Thyroid gland (tissue), 4 donors: ENCODE results near the gene KRTAP1-3. TPM values are rescaled to one million over a fixed set of nuclear protein-coding genes. Genes with fewer than 3 reads are reported as not detected.

Experiments
- DNase-seq, 2 donors: peaks; one replicate each; pipeline ENCODE4 v3.0.0-alpha.2; 2019
- H3K27ac ChIP-seq, 3 donors: fragments of 200-600 bp; sonication (generic); 1 replicate in 2 of 3; 2 replicates in 1 of 3; pipeline ENCODE4 v1.5.1; 2016 to 2019; ENCODE audit warnings: mild to moderate bottlenecking in 1 of 3, moderate library complexity in 1 of 3
- H3K27me3 ChIP-seq: fragments of 200-600 bp; sonication (generic); one replicate; pipeline ENCODE4 v1.5.1; 2019
- H3K36me3 ChIP-seq, 2 donors: fragments of 200-600 bp; sonication (generic); one replicate each; pipeline ENCODE4 v1.5.1; 2016 to 2019
- H3K4me1 ChIP-seq, 2 donors: fragments of 200-600 bp; sonication (generic); one replicate each; pipeline ENCODE4 v1.5.1; 2017 to 2019
- H3K4me3 ChIP-seq, 3 donors: fragments of 200-600 bp; sonication (generic); replicated peaks in 1 of 3; 1 replicate in 2 of 3; 2 replicates in 1 of 3; pipeline ENCODE4 v1.5.1; 2016; ENCODE audit warnings: mild to moderate bottlenecking in 1 of 3
- H3K9me3 ChIP-seq: fragments of 200-600 bp; sonication (generic); one replicate; pipeline ENCODE4 v1.5.1; 2017
- CTCF ChIP-seq, 6 experiments: fragments of 200-600 bp in 3 of 6; fragments of 450-650 bp in 3 of 6; sonication (generic) in 3 of 6; IDR thresholded peaks; one replicate each; pipeline ENCODE4 v1.5.1; 2016 to 2019; ENCODE audit warnings: antibody characterized with exemption in 6 of 6, mild to moderate bottlenecking in 2 of 6, inconsistent platforms in 1 of 6, moderate library complexity in 1 of 6
- POLR2A ChIP-seq, 2 donors: fragments of 450-650 bp; IDR thresholded peaks; one replicate each; pipeline ENCODE4 v1.6.1; 2017; ENCODE audit warnings: antibody characterized with exemption in 2 of 2, mild to moderate bottlenecking in 2 of 2, moderate library complexity in 1 of 2
- WGBS, 2 donors: methylation state at CpG; one replicate each; pipeline ENCODE4 v1.1.5; 2017; 5-methylcytosine and 5-hydroxymethylcytosine counted together
- intact Hi-C: fragments of 100-400 bp; cut with DNase I; formaldehyde crosslinking; loops from one replicate; pipeline ENCODE4 v1.15.1; 2023
- total RNA-seq, 4 donors: library from RNA; depleted of rRNA; stranded (reverse); fragments of >200 nt; gene quantifications; one replicate each; pipeline ENCODE4 v1.2.3, GENCODE V29; 2016

KRTAP1-3 gene
- total RNA-seq, 4 donors from 2014 or later: not detected

- Histone ChIP-seq H3K27me3 (no peaks in the 10 kb centered on the region), H3K9me3 (no peaks in the 10 kb centered on the region), H3K4me1 (no peaks in the 10 kb centered on the region), H3K4me3 (no peak overlapping the region), H3K27ac (no peak overlapping the region), H3K36me3 (no peaks in the 10 kb centered on the region)
- intact Hi-C loops: no loop called here
- 73 to 78% methylated on average over 6 of the region's 6 CpGs for WGBS, 2 donors
- no peak for DNase-seq
- no peak for TF ChIP-seq POLR2A (IDR thresholded peaks at IDR 0.05)
- TF ChIP-seq CTCF (IDR thresholded peaks at IDR 0.05): no peak
Measured at GRCh38 chr17:41012326-41013120, 22.2 kb downstream of the KRTAP1-3 start.

DNA sequence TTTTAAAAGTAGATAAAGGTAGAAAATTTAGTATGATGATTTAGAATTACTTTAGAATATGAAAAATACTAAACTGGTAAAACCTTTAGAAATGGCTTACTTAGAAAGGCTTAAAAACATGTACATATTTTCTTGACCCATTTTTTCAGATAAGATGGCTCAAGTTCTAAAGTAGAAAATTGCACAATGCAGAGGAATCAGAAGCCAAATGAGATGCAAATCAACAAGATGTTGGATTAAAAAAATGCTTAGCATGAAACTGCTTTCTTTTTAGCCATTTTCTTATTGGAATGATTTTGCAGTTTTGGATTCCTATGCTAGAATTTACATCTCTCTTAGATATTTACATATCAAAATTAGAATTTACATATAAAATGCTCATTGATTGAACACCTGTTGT, 24.2 kb downstream of the KRTAP1-3 start:
- intact Hi-C loops: no loop called here
- no peak for TF ChIP-seq CTCF (IDR thresholded peaks at IDR 0.05)
- no peak for TF ChIP-seq POLR2A (IDR thresholded peaks at IDR 0.05)
- no peaks in the 10 kb centered on the region for H3K9me3 ChIP-seq
- no peaks in the 10 kb centered on the region for H3K4me1 ChIP-seq
- no peak overlapping the region for H3K27ac ChIP-seq
- H3K27me3 ChIP-seq: no peaks in the 10 kb centered on the region
- H3K4me3 ChIP-seq: no peak overlapping the region
- no peaks in the 10 kb centered on the region for H3K36me3 ChIP-seq
- no peak for DNase-seq

DNA sequence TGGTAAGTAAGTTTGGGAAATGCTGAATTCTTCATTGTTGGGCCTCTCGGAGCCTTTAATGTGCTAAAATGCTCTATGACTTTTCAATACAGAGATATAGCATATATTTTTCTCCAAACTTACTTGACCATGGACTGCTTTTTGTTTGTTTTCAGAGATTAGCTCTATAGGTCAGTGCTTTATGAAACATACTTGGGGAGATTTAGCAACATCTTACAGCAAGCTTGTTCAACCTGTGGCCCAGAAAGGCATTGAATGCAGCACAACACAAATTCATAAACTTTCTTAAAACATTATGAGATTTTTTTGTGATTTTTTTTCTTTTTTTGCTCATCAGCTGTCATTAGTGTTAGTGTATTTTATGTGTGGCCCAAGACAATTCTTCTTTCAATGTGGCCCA, 24.7 kb downstream of the KRTAP1-3 start:
- Histone ChIP-seq H3K4me3 (no peak overlapping the region), H3K27me3 (no peaks in the 10 kb centered on the region), H3K4me1 (no peaks in the 10 kb centered on the region), H3K27ac (no peak overlapping the region), H3K9me3 (no peaks in the 10 kb centered on the region), H3K36me3 (no peaks in the 10 kb centered on the region)
- DNase-seq: no peak
- TF ChIP-seq CTCF (IDR thresholded peaks at IDR 0.05): no peak
- TF ChIP-seq POLR2A (IDR thresholded peaks at IDR 0.05): no peak
- intact Hi-C loops: no loop called here
- 91 to 97% methylated on average over 1 of the region's 1 CpG for WGBS, 2 donors

DNA sequence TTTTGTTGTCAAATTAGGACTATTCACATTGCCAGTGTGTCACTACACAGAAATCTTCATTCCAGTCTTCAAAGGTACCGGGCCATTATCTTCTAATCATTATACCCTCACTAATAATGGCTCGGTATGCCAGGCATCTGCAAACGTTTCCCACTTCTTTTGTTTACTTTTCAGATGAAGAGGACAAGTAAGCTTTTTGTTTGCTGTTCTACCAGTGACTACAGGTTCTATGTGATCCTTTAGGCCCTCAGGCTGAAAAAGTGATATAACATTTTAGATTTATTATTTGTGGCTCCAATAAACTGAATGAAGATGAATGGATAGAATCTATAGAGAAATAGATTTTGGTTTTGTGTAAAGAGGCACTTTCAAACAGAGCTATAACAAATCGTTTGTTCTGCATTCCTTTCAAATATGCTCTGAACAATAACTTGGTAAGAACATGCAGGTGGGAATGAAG, 25.3 kb downstream of the KRTAP1-3 start:
- H3K4me3 ChIP-seq: no peak overlapping the region
- TF ChIP-seq POLR2A (IDR thresholded peaks at IDR 0.05): no peak
- no peak for TF ChIP-seq CTCF (IDR thresholded peaks at IDR 0.05)
- no peak for DNase-seq
- H3K27ac ChIP-seq: no peak overlapping the region
- H3K4me1 ChIP-seq: peaks cover 0 to 2% of the 10 kb centered on the region in 2 donors
- no peaks in the 10 kb centered on the region for H3K36me3 ChIP-seq
- no peaks in the 10 kb centered on the region for H3K9me3 ChIP-seq
- WGBS, 2 donors: 61% methylated on average over 4 of the region's 4 CpGs
- no peaks in the 10 kb centered on the region for H3K27me3 ChIP-seq
- intact Hi-C loops: no loop called here

DNA sequence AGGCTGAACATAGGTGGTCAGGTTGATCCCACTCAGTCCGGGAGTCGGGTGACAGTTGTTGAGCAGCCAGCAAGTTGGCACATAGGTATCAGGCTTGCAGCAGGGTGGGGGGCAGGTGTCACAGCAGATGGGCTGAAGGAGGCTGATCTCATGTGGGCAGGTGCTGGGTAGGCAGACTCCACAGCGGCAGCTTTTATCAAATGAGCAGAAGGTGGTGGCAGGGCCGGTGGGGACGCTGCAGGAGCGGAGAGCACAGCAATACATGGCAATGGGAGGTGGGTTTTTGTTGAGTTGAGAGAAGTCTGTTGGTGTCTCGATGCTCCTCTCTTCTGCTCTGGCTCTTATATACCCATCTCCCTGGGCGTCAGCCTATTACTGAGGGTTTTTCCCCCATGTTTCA, 25.9 kb downstream of the KRTAP1-3 start, which contains the start of gene KRTAP3-1:
KRTAP3-1 (minus strand) TSS at position 318 of the 400 bp plus-strand sequence; CDS start at position 264, 54 bp downstream.
- Histone ChIP-seq H3K9me3 (no peaks in the 10 kb centered on the region), H3K4me3 (no peak within 1 kb of the TSS), H3K27me3 (no peaks in the 10 kb centered on the region), H3K36me3 (no peaks in the 10 kb centered on the region), H3K4me1 (peaks cover 0 to 5% of the 10 kb centered on the region in 2 donors), H3K27ac (no peak within 1 kb of the TSS)
- no peak for DNase-seq
- whole genome bisulfite sequencing, 2 donors: 78 to 83% methylated on average over 6 to 8 of the region's 8 CpGs
- intact Hi-C loops: no loop called here
- TF ChIP-seq CTCF (IDR thresholded peaks at IDR 0.05) (no peak), POLR2A (IDR thresholded peaks at IDR 0.05) (no peak)
